Measurements from ENCODE around the gene LINC00237.

The LINC00237 gene

DNA sequence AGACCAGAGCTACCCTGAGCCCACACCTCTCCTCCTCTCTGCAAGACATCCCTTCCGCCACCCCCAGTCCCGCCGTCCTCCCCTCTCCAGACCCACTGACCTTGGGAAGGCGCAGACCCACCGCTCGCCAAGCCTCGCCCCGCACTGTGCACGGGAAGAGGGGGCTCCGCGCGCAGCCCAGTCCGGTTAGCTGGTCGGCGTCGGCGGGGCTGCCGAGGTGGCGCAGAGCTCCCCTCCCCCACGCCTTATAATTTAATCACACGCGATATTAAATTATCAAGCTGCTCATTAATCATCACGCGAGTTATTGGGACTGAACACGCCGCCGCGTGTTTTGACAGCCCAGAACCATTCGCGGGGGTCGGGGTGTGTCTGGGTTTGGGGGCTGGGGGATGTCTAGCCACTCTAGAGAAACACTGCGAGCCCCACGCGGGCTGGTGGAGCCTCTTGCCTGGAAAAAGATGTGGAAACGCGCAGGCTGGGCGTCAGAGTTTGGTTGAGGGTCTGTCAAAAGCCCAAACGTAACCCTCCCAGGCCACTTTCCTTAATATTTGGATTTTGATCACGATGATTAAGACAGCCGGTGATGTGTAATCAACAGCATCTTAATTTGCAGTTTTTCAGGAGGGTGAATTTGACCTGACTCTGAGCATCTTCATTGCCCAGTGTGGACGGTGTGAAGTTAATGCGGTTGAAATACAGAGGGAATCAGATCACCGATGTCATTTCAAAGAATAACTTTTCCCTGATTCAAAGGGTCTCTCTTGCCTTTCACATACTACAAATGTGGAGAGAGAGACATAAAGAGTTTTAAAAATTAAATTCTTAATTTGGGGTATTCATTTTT lies at the start of gene LINC00237:
Gene LINC00237, minus strand, starts transcription at position 188 of the 847 bp plus-strand sequence.
- Mint-ChIP-seq H3K9me3 (no peaks in the 10 kb centered on the region), H3K4me1 (peaks cover 27% of the 10 kb centered on the region), H3K27ac (no peak within 1 kb of the TSS), H3K36me3 (no peaks in the 10 kb centered on the region), H3K27me3 (peaks cover 53% of the 10 kb centered on the region), H3K4me3 (no peak within 1 kb of the TSS)

DNA sequence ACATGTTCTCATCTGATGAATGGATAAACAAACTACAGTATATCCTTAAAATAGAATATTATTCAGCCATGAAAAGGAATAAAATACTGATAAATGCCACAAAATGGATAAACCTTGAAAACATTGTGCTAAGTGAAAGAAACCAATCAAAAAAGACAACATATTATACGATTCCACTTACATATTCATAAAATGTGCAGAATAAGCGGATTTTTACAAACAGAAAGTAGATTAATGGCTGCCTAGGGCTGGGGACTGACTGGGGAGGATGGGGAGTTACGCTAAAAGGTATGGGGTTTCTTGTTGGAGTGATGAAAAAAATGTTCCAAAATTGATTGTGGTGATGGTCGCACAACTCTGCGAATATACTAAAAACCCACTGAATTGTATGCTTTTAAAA lies 49.1 kb upstream of the LINC00237 start:
- no peaks in the 10 kb centered on the region for H3K27me3 Mint-ChIP-seq
- H3K36me3 Mint-ChIP-seq = peaks cover 26% of the 10 kb centered on the region
- no peak overlapping the region for H3K27ac Mint-ChIP-seq

DNA sequence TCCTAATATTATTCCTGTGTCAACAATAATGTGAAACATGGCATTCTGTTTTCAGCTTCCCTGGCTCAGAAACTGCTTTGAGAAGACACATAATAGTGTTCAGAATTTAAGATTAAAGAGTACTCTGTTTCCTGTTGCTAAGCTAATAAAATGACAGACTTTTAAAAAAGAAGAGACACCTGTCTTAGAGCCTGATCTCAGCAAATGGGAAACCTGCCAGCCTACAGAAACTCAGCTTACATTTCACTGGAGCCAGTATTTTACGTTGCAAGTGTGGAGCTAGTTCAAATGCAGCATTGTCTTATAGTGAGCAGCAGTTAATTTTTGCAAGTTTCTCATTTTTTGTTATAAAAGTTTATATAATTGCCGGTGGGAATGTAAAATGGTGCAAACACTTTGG lies 48.5 kb upstream of the LINC00237 start:
- H3K36me3 Mint-ChIP-seq = peaks cover 21% of the 10 kb centered on the region
- no peak overlapping the region for H3K27ac Mint-ChIP-seq
- H3K4me3 Mint-ChIP-seq = no peak overlapping the region
- no peaks in the 10 kb centered on the region for H3K4me1 Mint-ChIP-seq
- H3K9me3 Mint-ChIP-seq = no peaks in the 10 kb centered on the region
- no peaks in the 10 kb centered on the region for H3K27me3 Mint-ChIP-seq

More for the DNA sequence above, 49.1 kb upstream of the LINC00237 start:
- Mint-ChIP-seq H3K9me3 (no peaks in the 10 kb centered on the region), H3K4me1 (no peaks in the 10 kb centered on the region), H3K4me3 (no peak overlapping the region)

DNA sequence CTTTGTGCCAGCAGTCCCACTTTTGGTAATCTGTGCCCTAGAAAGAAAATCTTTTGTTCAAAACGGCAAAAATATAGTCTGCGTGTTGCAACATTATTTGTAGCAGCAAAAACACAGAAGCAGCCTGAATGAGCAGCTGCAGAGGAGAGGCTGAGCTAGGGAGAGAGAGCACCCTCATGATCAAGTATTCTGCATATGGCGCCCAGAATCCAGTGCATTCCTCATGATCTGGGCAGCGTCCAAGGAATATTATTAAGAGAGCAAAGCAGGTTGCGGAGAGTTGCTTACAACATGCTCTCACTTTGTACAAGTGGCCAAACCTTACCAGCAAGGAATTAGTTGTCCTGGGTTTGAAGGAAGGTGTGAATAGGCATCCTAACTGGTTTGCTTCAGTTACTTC lies 45.6 kb upstream of the LINC00237 start:
- peaks cover 23% of the 10 kb centered on the region for H3K36me3 Mint-ChIP-seq
- H3K4me3 Mint-ChIP-seq = no peak overlapping the region
- H3K9me3 Mint-ChIP-seq = no peaks in the 10 kb centered on the region
- no peak overlapping the region for H3K27ac Mint-ChIP-seq
- no peaks in the 10 kb centered on the region for H3K4me1 Mint-ChIP-seq
- H3K27me3 Mint-ChIP-seq = no peaks in the 10 kb centered on the region

DNA sequence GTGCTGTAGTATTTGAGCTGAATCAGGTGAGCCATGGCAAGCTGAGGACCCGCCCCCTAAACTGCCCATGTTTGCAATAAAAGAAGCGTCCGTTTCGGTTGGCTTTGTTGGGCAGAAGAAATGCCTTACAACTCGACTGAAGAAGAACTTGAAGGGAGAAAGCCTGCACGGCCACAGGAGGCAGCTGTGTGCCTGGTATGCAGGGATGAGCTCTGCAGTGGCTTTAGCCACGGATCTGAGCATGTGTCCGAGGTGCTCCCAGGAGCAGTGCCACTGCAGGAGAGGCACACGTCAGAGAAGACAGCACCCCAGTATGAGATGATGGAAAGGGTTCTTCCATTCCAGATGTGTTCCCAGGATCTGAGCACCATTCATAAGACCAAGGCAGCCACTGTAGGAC lies 43.2 kb upstream of the LINC00237 start:
- H3K4me3 Mint-ChIP-seq = no peak overlapping the region
- H3K27me3 Mint-ChIP-seq = no peaks in the 10 kb centered on the region
- no peaks in the 10 kb centered on the region for H3K4me1 Mint-ChIP-seq
- H3K36me3 Mint-ChIP-seq = peaks cover 21% of the 10 kb centered on the region
- H3K27ac Mint-ChIP-seq = no peak overlapping the region
- H3K9me3 Mint-ChIP-seq = no peaks in the 10 kb centered on the region

DNA sequence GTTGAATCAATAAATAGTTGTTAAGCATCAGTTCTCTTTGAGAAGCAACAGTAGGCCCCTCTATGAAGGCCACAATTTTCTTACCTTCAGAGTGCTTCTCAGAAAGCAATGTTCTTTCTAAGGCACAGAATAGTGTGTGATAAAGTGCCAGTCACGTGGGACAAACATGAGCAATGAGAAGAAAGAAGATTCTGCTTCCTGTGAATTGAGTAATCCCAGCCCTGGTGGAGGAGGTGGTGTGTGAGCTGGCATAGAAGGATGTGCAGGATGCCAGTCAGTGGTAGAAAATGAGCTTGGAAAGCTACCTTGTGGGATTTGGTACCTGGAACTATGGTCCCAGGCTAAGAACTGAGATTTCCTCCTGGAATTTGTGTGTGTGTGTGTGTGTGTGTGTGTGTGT lies 41.4 kb upstream of the LINC00237 start:
- Mint-ChIP-seq H3K9me3 (no peaks in the 10 kb centered on the region), H3K27me3 (no peaks in the 10 kb centered on the region), H3K4me1 (no peaks in the 10 kb centered on the region), H3K27ac (no peak overlapping the region), H3K4me3 (no peak overlapping the region), H3K36me3 (peaks cover 18% of the 10 kb centered on the region)

DNA sequence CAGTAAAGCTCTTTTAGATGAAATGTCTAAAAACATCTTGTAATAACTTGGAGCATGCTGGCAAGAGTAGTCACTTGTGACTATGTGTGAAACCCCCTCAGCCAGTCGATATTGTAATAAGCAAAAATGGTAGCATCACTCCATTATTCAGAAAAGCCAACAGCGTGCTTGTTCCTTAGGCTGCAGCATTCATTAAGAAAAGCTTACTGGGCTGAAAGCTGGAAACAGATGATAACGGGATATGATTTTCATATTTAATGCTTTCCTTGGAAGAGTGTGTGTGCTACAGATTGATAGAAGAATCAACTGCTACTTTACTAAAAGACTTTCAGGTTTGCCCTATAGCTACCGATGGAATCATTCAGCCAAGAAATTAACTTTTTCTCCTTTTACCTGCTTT lies 40.1 kb upstream of the LINC00237 start:
- H3K36me3 Mint-ChIP-seq = peaks cover 21% of the 10 kb centered on the region
- H3K27me3 Mint-ChIP-seq = no peaks in the 10 kb centered on the region
- no peak overlapping the region for H3K27ac Mint-ChIP-seq
- H3K4me3 Mint-ChIP-seq = no peak overlapping the region
- H3K9me3 Mint-ChIP-seq = no peaks in the 10 kb centered on the region
- no peaks in the 10 kb centered on the region for H3K4me1 Mint-ChIP-seq

DNA sequence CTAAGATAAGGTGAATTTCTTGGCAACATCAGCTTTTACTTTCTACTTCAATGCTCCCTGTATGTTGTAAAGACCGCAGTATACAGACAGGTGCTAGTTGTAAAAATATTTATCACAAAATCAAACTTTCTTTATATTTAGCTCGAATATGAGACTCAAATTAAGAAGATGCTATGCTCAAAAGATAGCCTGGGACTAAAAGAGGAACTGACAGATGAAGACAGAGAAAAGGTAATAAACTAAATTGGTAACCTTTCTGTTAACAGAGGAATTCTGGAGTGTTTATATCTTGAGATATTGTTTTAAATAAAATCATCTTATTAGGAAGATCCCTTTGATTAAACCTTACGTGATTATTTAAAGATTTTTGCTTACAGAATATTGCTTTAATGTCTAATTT lies 39.3 kb upstream of the LINC00237 start:
- Mint-ChIP-seq H3K4me1 (no peaks in the 10 kb centered on the region), H3K4me3 (no peak overlapping the region), H3K36me3 (peaks cover 21% of the 10 kb centered on the region), H3K9me3 (no peaks in the 10 kb centered on the region), H3K27me3 (no peaks in the 10 kb centered on the region), H3K27ac (no peak overlapping the region)

DNA sequence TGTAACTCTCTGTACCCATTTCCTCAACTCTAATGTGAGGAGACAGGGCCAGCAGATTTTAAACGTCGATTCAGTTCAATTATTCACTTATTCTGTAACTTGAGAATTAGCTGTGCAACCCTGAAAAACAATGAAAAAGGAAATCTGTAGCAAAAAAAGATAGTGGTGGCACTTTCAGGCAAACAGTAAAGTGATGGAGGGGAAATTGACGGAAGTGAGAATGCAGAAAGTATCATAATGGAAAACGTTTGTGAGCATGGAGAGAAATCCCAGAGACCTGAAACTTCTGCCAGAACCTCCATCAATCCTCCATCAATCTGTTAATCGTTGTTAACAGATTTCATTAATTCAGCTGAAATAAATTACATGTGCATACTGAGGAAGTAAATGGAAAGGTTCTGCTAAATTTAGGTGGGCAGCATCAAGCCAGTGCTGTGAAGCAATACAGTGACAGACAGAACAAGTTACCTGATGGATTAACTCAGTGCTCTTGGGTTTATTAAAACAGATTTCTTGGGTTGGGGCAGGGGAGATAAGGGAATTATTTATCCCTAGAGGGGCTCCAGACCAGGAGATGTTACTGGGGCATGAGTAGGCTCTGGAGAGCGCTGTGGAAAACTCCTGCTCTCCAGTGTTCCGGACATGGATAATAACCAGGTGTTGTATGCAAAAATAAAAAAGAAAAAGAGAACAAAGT lies 37.2 kb upstream of the LINC00237 start:
- H3K27me3 Mint-ChIP-seq = no peaks in the 10 kb centered on the region
- no peak overlapping the region for H3K4me3 Mint-ChIP-seq
- no peaks in the 10 kb centered on the region for H3K9me3 Mint-ChIP-seq
- H3K27ac Mint-ChIP-seq = no peak overlapping the region
- no peaks in the 10 kb centered on the region for H3K4me1 Mint-ChIP-seq
- peaks cover 31% of the 10 kb centered on the region for H3K36me3 Mint-ChIP-seq

DNA sequence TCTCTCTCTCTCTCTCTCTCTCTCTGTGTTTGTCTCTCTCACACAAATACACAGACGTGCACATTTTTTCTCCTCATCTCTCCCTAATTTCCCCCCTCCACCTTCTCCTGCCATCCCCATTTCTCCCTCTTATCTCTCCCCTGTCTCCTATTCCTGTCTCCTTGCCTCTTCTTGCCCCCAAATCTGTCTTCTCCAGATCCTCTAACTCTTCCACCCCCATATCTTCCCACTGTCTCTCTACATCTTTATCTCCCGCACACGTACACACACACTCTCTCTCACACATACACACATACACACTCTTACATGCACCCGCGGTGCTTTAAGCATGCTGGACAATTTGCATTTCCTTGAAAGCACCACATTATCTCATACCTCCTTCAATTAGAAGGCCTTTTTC lies 35.7 kb upstream of the LINC00237 start:
- Mint-ChIP-seq H3K36me3 (peaks cover 30% of the 10 kb centered on the region), H3K4me3 (no peak overlapping the region), H3K27me3 (no peaks in the 10 kb centered on the region), H3K27ac (no peak overlapping the region), H3K9me3 (no peaks in the 10 kb centered on the region), H3K4me1 (no peaks in the 10 kb centered on the region)

DNA sequence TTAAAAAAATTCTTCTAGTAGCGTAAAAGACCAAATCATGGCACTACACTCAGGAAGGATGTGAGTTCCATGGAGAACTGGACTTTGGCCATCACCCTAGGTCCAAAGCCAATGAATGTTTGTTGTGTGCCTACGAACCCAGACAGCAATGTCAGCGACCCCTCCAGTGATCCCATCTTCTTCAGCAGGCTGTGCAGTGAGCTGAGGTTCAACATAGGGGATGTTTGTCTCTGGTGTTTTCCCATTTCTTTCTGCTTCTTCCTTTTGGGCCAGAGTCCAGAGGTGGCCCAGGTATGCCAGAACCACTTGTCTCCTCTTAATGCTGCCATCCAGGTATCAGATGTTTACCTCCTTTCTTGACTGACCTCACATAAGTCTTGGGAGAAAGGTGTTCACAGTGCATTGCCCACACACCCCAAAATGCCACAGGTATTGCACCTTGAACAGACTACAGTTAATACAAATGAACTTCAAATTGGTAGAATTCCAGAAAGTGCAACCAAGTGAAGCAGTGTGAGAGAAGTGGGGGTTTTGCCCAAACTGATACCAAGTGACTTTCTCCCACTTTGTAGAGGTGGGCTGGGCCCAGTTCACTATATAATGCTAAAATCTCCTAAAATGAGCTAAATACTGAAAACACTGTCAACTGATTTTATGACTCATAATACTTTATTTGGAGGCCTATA lies 33.9 kb upstream of the LINC00237 start:
- H3K9me3 Mint-ChIP-seq = no peaks in the 10 kb centered on the region
- H3K4me1 Mint-ChIP-seq = no peaks in the 10 kb centered on the region
- H3K36me3 Mint-ChIP-seq = peaks cover 29% of the 10 kb centered on the region
- H3K27ac Mint-ChIP-seq = no peak overlapping the region
- H3K27me3 Mint-ChIP-seq = no peaks in the 10 kb centered on the region
- H3K4me3 Mint-ChIP-seq = no peak overlapping the region

DNA sequence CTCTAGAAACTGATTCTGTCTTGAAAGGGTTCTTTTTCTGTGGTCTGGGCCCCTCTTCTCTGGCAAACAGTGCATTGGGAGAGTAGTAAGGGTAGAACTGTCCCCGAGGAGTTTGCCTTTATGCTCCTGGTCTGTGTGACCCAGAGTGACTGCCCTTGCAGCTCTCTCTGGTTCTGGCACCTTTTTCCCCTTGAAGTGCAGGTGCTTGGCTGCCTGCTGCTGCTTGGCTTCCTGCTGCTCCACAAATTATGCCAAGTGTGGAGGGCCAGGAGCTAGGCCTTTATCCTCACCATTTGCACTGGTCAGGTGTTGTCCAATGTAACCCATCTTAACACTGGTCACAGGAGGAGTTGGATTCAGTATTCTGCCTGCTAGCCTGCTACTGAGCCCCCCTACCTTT lies 30.9 kb upstream of the LINC00237 start:
- Mint-ChIP-seq H3K4me3 (no peak overlapping the region), H3K4me1 (no peaks in the 10 kb centered on the region), H3K9me3 (no peaks in the 10 kb centered on the region), H3K27ac (no peak overlapping the region), H3K27me3 (no peaks in the 10 kb centered on the region), H3K36me3 (peaks cover 30% of the 10 kb centered on the region)

DNA sequence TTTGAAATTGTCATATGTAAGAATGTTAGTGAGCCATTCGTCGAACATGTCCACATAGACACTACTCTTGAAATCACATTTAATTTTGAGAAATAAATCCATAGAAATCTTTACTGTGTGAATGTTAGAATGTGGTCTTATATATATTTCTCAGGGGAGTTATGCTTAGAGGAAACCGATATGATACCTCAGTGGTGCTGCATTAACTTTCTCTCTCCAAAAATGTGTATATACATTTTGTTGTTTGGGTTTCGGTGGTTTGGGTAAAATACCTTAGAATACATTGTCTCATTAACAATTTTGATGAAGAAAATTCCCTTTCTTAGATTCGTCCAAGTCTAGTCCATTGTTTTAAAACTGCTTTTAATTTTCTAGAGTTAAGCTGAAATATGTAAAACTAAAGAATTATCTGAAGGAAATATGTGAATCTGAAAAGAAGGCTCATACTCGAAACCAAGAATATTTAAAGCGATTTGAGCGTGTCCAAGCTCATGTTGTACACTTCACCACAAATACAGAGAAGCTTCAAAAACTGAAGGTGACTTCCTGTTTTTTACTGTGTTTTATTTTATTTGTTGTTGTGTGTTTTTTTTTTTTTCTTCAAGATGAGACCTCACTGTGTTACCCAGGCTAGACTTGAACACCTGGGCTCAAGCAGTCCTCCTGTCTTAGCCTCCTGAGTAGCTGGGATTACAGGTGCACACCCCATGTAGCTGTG lies 30.0 kb upstream of the LINC00237 start:
- Mint-ChIP-seq H3K36me3 (peaks cover 26% of the 10 kb centered on the region), H3K9me3 (no peaks in the 10 kb centered on the region), H3K4me3 (no peak overlapping the region), H3K4me1 (no peaks in the 10 kb centered on the region), H3K27ac (no peak overlapping the region), H3K27me3 (no peaks in the 10 kb centered on the region)

DNA sequence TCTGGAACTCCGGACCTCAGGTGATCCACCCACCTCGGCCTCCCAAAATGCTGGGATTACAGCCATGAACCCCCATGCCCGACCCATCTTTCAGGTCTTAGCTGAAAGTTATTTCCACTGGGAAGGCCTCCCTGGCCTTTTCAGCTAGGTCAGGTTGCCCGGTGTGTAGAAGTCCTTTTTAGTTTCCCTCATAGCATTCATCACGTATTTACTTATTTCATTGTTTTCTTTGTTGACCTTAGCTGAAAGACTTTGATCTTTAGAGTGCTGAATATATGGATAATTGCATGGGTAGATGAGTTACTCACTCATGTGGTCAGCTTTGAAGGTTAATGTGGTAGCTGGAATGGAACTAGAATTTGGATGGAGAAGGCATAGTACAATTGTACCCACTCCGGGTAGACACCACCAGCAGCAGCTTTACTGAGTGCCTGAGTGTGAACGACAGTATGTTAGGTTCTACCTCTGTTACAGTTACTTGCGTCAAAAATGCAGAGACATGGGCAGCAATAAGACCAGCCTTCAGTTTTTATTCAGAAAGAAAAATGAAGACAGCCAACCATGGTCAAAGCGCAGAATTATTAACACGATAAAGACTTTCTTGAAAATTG lies 28.8 kb upstream of the LINC00237 start:
- H3K36me3 Mint-ChIP-seq = peaks cover 26% of the 10 kb centered on the region
- H3K9me3 Mint-ChIP-seq = no peaks in the 10 kb centered on the region
- no peaks in the 10 kb centered on the region for H3K4me1 Mint-ChIP-seq
- no peak overlapping the region for H3K27ac Mint-ChIP-seq
- H3K4me3 Mint-ChIP-seq = no peak overlapping the region
- H3K27me3 Mint-ChIP-seq = no peaks in the 10 kb centered on the region

DNA sequence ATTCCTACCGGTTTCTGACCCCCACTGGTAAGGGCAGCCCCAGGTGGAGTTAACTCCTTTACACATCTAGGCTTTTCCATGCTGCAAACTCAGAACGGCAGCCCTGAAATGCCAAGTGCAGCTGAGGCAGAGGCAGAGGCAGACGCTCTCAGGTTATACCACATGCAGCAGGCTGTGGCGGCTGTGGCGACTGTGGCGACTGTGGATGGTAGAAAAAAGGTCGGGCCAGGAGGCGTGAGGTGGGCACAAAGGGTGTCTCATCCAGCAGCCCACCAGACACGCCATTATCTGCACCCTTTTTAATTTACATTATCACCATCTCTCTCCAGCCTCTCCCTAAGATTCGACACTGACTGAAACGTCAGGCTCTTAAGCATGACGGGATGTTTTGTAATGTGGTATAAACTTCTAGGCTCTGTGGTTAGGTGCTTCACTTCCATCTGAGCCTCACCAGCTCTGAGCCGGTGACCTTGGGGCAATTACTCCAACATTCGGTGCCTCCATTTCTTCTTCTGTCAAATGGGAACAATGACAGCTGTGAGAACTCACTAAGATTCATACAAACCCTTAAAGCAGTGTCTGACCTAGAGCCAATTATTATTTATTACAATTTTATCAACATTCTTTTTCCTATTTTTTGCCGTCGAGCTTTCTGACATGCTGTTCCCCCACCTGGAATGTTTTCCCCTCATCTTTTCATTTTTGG lies 27.9 kb upstream of the LINC00237 start:
- H3K4me3 Mint-ChIP-seq = no peak overlapping the region
- no peaks in the 10 kb centered on the region for H3K4me1 Mint-ChIP-seq
- no peak overlapping the region for H3K27ac Mint-ChIP-seq
- H3K9me3 Mint-ChIP-seq = no peaks in the 10 kb centered on the region
- H3K27me3 Mint-ChIP-seq = no peaks in the 10 kb centered on the region
- peaks cover 22% of the 10 kb centered on the region for H3K36me3 Mint-ChIP-seq
